Activated naive CD8-positive, alpha-beta T cell treated with anti-CD3 and anti-CD28 coated beads, Interleukin-2, amount 10 ng/mL, durations not matched to agents 7 days and 5 days (primary cell): ENCODE results near the gene IFNA7. TPM values are rescaled to one million over a fixed set of nuclear protein-coding genes. Genes with fewer than 3 reads are reported as not detected.

Experiments used
- ATAC-seq: fragments of 150-1000 bp; cut with Tn5 transposase; one replicate; pipeline ENCODE4 v1.10.0; 2021; ENCODE audit warnings: low read depth, moderate library complexity
- POLR2A ChIA-PET: fragments of 350-600 bp; sonication (Branson Sonifier 250); formaldehyde crosslinking; loops from one replicate; lab custom pipeline; 2021; ENCODE audit warnings: antibody characterized with exemption; lab: Charles Lee
- DNase-seq: peaks from one replicate; pipeline ENCODE4 v3.0.0; 2021
- H3K27ac Mint-ChIP-seq: one replicate; pipeline ENCODE4 v1.8.0; 2022; ENCODE audit warnings: mild to moderate bottlenecking, mixed read lengths
- H3K27me3 Mint-ChIP-seq: one replicate; pipeline ENCODE4 v1.8.0; 2022; ENCODE audit warnings: mild to moderate bottlenecking, moderate library complexity, mixed read lengths
- H3K36me3 Mint-ChIP-seq: one replicate; pipeline ENCODE4 v1.8.0; 2021; ENCODE audit warnings: mild to moderate bottlenecking, mixed read lengths
- H3K4me1 Mint-ChIP-seq: one replicate; pipeline ENCODE4 v1.8.0; 2021; ENCODE audit warnings: mixed read lengths
- H3K4me3 Mint-ChIP-seq: one replicate; pipeline ENCODE4 v1.8.0; 2022; ENCODE audit warnings: mild to moderate bottlenecking, moderate library complexity, mixed read lengths
- H3K9me3 Mint-ChIP-seq: one replicate; pipeline ENCODE4 v1.8.0; 2021; ENCODE audit warnings: mixed read lengths
- total RNA-seq, 2 experiments: library from RNA; stranded (reverse); gene quantifications; one replicate each; pipeline ENCODE4 v1.2.3, GENCODE V29; 2021

IFNA7 gene
- total RNA-seq, 2 experiments from 2014 or later = not detected

GRCh38 chr9:21155501-21155900 lies 46.5 kb downstream of the IFNA7 start:
- peaks cover 24% of the 10 kb centered on the region for H3K4me1 Mint-ChIP-seq

DNA sequence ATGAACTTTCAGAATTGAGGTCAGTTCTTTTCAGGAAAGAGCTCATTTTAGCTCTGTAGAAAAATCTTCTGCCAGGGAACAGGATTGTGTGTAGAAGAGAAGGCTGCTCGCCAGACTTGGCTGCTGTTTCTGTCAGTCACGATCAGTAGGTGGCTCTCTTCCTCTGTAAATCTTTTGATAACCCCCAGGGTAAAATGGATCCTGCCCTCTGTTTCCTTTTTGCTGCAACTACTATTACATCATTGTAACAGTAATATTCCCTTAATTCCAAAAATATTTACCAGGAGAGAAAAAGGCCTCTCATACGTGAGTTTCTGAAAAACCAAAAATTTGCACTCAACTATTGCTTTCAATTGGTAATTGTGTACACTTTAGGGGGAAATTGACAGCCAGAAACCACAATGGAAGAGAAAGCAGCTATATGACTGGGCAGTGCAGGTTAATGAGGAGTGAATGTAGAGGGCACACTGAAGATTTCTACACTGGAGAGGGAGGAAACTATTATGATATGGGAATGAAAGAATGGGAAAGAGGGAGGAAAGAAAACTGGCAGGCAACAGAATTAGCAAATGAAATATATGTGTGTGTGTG lies 47.9 kb downstream of the IFNA7 start:
- peaks cover 5% of the 10 kb centered on the region for H3K9me3 Mint-ChIP-seq
- H3K4me1 Mint-ChIP-seq = peaks cover 14% of the 10 kb centered on the region
- no peak for DNase-seq
- POLR2A ChIA-PET = interaction anchor here (0.7 kb wide), 1 partner anchor 49 kb away, joined by 3 read pairs; no protein-coding TSS in a partner anchor
- H3K4me3 Mint-ChIP-seq = peak overlapping the region; percentile 60
- peaks cover 12% of the 10 kb centered on the region for H3K36me3 Mint-ChIP-seq
- H3K27me3 Mint-ChIP-seq = no peaks in the 10 kb centered on the region
- H3K27ac Mint-ChIP-seq = peak overlapping the region; percentile 17
- ATAC-seq = peak; percentile 88

More at GRCh38 chr9:21155501-21155900, 46.5 kb downstream of the IFNA7 start:
- POLR2A ChIA-PET = no interaction called here
- DNase-seq (no peak), ATAC-seq (no peak)
- H3K9me3 Mint-ChIP-seq = peaks cover 5% of the 10 kb centered on the region
- peaks cover 10% of the 10 kb centered on the region for H3K36me3 Mint-ChIP-seq
- H3K27me3 Mint-ChIP-seq = no peaks in the 10 kb centered on the region
- no peak overlapping the region for H3K4me3 Mint-ChIP-seq
- no peak overlapping the region for H3K27ac Mint-ChIP-seq

- DNase-seq = no peak
- peak; percentile 14 for ATAC-seq
- Mint-ChIP-seq H3K4me1 (peaks cover 10% of the 10 kb centered on the region), H3K36me3 (peaks cover 16% of the 10 kb centered on the region), H3K4me3 (no peak overlapping the region), H3K27me3 (no peaks in the 10 kb centered on the region), H3K9me3 (peaks cover 5% of the 10 kb centered on the region), H3K27ac (no peak overlapping the region)
- POLR2A ChIA-PET = no interaction called here
These were observed 48.5 kb downstream of the IFNA7 start for GRCh38 chr9:21153336-21154017.

Other genes starting within 250 kb of the IFNA7 start
- gene HACD4, start 170.6 kb downstream of the IFNA7 start, total RNA-seq = 10 to 100 TPM; 16.6 to 17.5 TPM
- under 1 TPM; 0.37 to 0.61 TPM for gene IFNB1, start 124.3 kb downstream of the IFNA7 start, total RNA-seq
- not detected for gene IFNW1, start 60.4 kb downstream of the IFNA7 start, total RNA-seq
- gene IFNA21, start 35.5 kb downstream of the IFNA7 start, total RNA-seq = not detected
- gene IFNA4, start 14.6 kb downstream of the IFNA7 start, total RNA-seq = not detected
- not detected for gene IFNA10, start 4.9 kb upstream of the IFNA7 start, total RNA-seq
- not detected for gene IFNA16, start 15.1 kb upstream of the IFNA7 start, total RNA-seq
- gene IFNA17, start 26.0 kb upstream of the IFNA7 start, total RNA-seq = not detected
- gene IFNA14, start 37.8 kb upstream of the IFNA7 start, total RNA-seq = not detected
- under 1 TPM in 1 of 2 experiments, not detected in 1; 0.31 TPM for gene IFNA5, start 103.1 kb upstream of the IFNA7 start, total RNA-seq
- gene KLHL9, start 133.2 kb upstream of the IFNA7 start, total RNA-seq = 10 to 100 TPM; 27.9 to 29.4 TPM
- gene IFNA6, start 148.7 kb upstream of the IFNA7 start, total RNA-seq = not detected
- gene IFNA13, start 165.9 kb upstream of the IFNA7 start, total RNA-seq = not detected
- gene IFNA2, start 183.2 kb upstream of the IFNA7 start, total RNA-seq = not detected
- gene IFNA8, start 206.9 kb upstream of the IFNA7 start, total RNA-seq = not detected
- not detected for gene IFNA1, start 238.2 kb upstream of the IFNA7 start, total RNA-seq